Measurements from ENCODE around the gene SETD2.
"Not testable (repeated sequence)": the region's sequence is repeated elsewhere in the genome, so short reads cannot be mapped to it uniquely, and the experiment has no call there.

SETD2 gene

DNA sequence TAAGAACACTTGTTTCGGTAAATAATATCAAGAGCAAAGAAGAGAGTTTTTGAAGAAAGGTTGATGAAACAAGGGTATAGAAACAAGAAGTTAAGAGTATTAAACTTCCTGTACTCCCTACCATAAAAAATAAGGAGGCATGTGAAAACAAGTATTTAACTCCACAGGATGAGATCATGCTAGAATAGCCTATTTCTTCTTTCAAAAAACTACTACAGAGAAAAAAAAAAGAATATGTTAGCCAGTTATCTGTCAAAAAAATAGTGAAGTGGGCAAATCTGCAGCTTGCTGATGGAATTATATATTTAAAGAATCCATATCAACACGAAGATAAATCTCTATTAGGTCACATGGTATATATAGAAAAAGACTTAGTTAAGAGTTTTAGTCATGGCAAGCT lies 33.4 kb downstream of the SETD2 start:
- H3K4me3 ChIP-seq (ENCODE audit: control insufficient read depth, low read depth, low read length) = no peak overlapping the region
- TF ChIP-seq, protein P1, sequence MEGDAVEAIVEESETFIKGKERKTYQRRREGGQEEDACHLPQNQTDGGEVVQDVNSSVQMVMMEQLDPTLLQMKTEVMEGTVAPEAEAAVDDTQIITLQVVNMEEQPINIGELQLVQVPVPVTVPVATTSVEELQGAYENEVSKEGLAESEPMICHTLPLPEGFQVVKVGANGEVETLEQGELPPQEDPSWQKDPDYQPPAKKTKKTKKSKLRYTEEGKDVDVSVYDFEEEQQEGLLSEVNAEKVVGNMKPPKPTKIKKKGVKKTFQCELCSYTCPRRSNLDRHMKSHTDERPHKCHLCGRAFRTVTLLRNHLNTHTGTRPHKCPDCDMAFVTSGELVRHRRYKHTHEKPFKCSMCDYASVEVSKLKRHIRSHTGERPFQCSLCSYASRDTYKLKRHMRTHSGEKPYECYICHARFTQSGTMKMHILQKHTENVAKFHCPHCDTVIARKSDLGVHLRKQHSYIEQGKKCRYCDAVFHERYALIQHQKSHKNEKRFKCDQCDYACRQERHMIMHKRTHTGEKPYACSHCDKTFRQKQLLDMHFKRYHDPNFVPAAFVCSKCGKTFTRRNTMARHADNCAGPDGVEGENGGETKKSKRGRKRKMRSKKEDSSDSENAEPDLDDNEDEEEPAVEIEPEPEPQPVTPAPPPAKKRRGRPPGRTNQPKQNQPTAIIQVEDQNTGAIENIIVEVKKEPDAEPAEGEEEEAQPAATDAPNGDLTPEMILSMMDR (conservative IDR thresholded peaks at IDR 0.05; ENCODE audit: control insufficient read depth, insufficient read depth, low read depth, low read length) = no peak
- no peak for DNase-seq (ENCODE audit: low read depth)

DNA sequence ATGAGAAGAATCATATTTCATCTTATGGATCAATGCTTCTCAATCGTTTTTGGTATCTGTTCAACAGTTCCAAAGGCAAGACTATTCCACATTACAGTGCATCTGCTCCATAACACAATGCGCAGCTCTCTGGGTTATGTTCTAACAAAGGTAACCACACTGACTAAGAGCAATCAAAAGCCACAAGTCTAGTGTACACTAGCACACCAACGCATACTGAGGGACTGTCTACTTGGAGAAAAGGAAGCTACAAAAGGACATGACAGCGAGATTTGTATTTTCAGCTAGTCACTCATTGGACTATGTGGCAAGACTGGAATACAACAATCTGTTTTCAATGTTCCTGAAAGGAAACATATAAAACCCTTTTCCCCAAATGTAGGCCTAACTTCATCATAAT lies 35.8 kb downstream of the SETD2 start:
- no peak overlapping the region for H3K4me3 ChIP-seq (ENCODE audit: control insufficient read depth, low read depth, low read length)
- DNase-seq (ENCODE audit: low read depth) = peak; percentile 20
- TF ChIP-seq, protein P1 (conservative IDR thresholded peaks at IDR 0.05; ENCODE audit: control insufficient read depth, insufficient read depth, low read depth, low read length) = no peak

DNA sequence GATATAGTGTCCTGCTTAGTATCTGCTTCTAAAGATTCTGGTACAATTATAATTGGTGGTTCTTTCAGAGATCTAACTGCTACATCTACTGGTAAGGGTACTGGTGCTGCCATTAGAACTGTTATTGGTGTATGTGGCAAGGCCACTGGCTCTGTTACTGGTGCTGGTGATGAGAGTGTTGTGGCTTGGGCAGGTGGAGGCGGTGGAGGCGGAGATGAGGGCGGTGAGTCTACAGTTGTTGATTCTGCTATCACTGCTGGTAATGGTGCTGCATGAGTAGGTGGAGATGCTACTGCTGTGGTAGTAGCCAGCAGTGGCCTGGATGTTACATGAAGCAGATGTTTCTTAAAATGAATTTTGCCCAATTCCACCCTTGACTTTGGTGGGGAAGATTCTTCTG lies 40.1 kb downstream of the SETD2 start:
- no peak overlapping the region for H3K4me3 ChIP-seq (ENCODE audit: control insufficient read depth, low read depth, low read length)
- no peak for DNase-seq (ENCODE audit: low read depth)
- TF ChIP-seq, protein P1 (conservative IDR thresholded peaks at IDR 0.05; ENCODE audit: control insufficient read depth, insufficient read depth, low read depth, low read length) = no peak

DNA sequence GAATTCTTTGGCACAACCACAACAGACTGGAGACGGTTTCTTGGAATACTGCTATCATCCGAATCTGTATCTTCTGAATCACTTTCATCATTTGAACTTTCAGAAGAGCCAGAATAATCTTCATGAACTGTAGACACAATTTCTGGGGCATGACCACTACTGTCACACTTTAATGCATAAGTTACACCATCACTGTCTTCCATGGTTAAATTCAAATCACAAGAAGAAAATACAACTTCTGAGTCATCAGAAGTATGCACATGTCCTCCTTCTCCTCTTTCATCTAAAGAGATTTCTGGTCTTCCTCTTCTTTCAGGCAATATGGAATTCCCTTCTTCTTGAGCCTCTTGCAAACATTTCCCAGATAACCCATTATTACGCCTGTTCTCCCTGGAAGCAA lies 42.5 kb downstream of the SETD2 start:
- no peak overlapping the region for H3K4me3 ChIP-seq (ENCODE audit: control insufficient read depth, low read depth, low read length)
- DNase-seq (ENCODE audit: low read depth) = peak; percentile 27
- TF ChIP-seq, protein P1 (conservative IDR thresholded peaks at IDR 0.05; ENCODE audit: control insufficient read depth, insufficient read depth, low read depth, low read length) = no peak

DNA sequence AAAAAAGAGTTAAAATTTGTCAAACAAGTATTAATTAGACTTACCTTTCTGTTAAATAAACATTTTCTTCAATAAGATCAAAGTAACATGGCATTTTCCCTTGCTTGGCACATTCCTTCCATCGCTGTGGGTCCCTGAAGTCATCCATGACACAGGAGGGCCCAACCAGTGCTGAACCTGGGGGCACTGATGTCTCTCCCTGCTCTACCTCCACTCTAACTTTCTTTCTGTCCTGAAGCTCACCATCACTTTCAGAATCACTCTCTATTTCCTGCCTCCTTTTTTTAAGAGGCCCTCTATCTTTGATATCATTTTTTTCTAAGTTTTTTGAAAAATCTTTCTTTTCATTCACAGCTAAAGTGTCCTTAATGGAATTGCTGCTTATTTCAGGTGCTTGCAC lies 43.8 kb downstream of the SETD2 start:
- TF ChIP-seq, protein P1 (conservative IDR thresholded peaks at IDR 0.05; ENCODE audit: control insufficient read depth, insufficient read depth, low read depth, low read length) = no peak
- DNase-seq (ENCODE audit: low read depth) = no peak
- H3K4me3 ChIP-seq (ENCODE audit: control insufficient read depth, low read depth, low read length) = no peak overlapping the region

DNA sequence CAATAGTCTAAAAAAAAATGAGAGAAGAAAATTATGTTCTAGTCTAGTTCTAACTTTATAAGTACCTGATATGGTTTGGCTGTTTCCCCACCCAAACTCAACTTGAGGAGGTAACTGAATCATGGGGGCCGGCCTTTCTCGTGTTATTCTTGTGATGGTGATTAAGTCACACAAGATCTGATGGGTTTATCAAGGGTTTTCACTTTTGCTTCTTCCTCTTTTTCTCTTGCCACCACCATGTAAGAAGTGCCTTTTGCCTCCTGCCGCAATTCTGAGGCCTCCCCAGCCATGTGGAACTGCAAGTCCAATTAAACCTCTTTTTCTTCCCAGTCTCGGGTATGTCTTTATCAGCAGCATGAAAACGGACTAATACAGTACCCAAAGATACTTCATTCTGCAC lies 44.5 kb downstream of the SETD2 start:
- H3K4me3 ChIP-seq (ENCODE audit: control insufficient read depth, low read depth, low read length) = not testable (repeated sequence)
- DNase-seq (ENCODE audit: low read depth) = peak; percentile 10

DNA sequence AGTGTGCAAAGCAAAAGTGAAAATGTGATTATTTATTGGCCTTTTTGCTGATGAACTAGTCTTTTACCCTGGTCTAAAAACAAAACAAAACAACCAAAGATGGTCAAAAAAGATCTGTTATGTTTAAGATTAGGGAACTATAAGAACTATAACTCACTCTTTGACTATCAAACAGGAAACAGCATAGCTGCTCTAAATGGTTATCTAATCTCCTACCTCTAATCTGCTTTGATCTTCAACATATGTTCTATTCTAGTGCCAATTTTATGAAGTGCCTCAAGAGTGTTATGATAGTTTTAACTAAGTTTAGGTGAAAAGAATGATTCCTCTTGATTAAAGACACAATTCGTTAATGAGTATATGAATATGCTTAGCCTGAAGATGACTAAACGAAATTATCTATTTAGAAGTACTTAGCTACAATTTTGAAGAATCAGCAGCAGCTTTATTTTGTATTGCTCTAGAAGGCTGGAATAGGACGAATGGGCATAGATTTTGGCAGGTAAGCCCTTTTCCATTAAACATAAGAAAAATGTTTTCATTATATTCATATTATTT lies 46.0 kb downstream of the SETD2 start:
- TF ChIP-seq, protein P1 (conservative IDR thresholded peaks at IDR 0.05; ENCODE audit: control insufficient read depth, insufficient read depth, low read depth, low read length) = no peak
- H3K4me3 ChIP-seq (ENCODE audit: control insufficient read depth, low read depth, low read length) = no peak overlapping the region
- no peak for DNase-seq (ENCODE audit: low read depth)

DNA sequence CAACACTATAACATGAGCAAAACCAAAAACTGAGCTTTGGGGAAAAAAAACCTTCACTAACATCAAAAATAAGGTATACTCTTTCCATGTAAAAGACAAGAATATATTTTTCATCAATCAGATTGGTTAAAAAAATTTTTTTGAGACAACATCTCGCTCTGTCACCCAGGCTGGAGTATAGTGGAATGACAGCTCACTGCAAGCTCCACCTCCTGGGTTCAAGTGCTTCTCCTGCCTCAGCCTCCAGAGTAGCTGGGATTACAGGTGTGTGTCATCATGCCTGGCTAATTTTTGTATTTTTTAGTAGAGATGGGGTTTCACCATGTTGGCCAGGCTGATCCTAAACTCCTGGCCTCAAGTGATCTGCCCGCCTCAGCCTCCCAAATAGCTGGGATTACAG lies 48.4 kb downstream of the SETD2 start:
- not testable (repeated sequence) for H3K4me3 ChIP-seq (ENCODE audit: control insufficient read depth, low read depth, low read length); DNase-seq (ENCODE audit: low read depth)

All from fibroblast of mammary gland (primary cell).